HepG2 (cell line): Measurements from ENCODE around the gene DIPK1B. TPM values are rescaled to one million over a fixed set of nuclear protein-coding genes. Genes with fewer than 3 reads are reported as not detected.

Experiments
- AKNA ChIP-seq: sonication (generic); formaldehyde crosslinking; IDR thresholded peaks from 2 replicates; pipeline ENCODE4 v1.4.0; 2020; ENCODE audit warnings: missing genetic modification reagents, borderline replicate concordance
- ASH2L ChIP-seq: fragments of 300-600, 200-600 bp; sonication (generic); IDR thresholded peaks from 2 replicates; pipeline ENCODE4 v1.7.0; 2017; ENCODE audit warnings: low read depth, mild to moderate bottlenecking, moderate library complexity, mixed read lengths, low read length; ENCODE audit not compliant: insufficient read length
- ATAD3A ChIP-seq: sonication (generic); formaldehyde crosslinking; IDR thresholded peaks from 2 replicates; pipeline ENCODE4 v1.4.0; 2020; ENCODE audit warnings: missing genetic modification reagents
- ATF6 ChIP-seq: sonication (generic); formaldehyde crosslinking; conservative IDR thresholded peaks from 2 replicates; pipeline ENCODE4 v1.4.0; 2020; ENCODE audit warnings: missing genetic modification reagents
- CENPBD1 ChIP-seq: sonication (generic); formaldehyde crosslinking; IDR thresholded peaks from 2 replicates; pipeline ENCODE4 v1.8.0; 2022; ENCODE audit warnings: missing genetic modification reagents, low read depth, mild to moderate bottlenecking, borderline replicate concordance
- GABPB1 ChIP-seq: IDR thresholded peaks from 2 replicates; pipeline ENCODE4 v1.6.1; 2016; ENCODE audit warnings: mild to moderate bottlenecking, missing genetic modification reagents, moderate library complexity, missing compliant biosample characterization
- GATAD2A ChIP-seq: IDR thresholded peaks from 2 replicates; pipeline ENCODE4 v1.6.1; 2016
- MAFF ChIP-seq: IDR thresholded peaks from 2 replicates; pipeline ENCODE4 v1.6.1; 2011; ENCODE audit warnings: low read depth, low read length, improper control_type of control experiment
- MIXL1 ChIP-seq: IDR thresholded peaks from 2 replicates; pipeline ENCODE4 v1.6.1; 2016
- SATB2 ChIP-seq: sonication (generic); formaldehyde crosslinking; IDR thresholded peaks from 2 replicates; pipeline ENCODE4 v1.5.0; 2020; ENCODE audit warnings: missing genetic modification reagents
- SIX4 ChIP-seq: sonication (generic); formaldehyde crosslinking; IDR thresholded peaks from 2 replicates; pipeline ENCODE4 v1.4.0; 2020; ENCODE audit warnings: missing genetic modification reagents
- SOX5 ChIP-seq: IDR thresholded peaks from 2 replicates; pipeline ENCODE4 v1.6.1; 2016; ENCODE audit warnings: borderline replicate concordance
- THAP7 ChIP-seq: sonication (generic); formaldehyde crosslinking; IDR thresholded peaks from 2 replicates; pipeline ENCODE4 v1.8.1; 2023; ENCODE audit warnings: mild to moderate bottlenecking, missing genetic modification reagents
- ZBTB21 ChIP-seq: sonication (generic); formaldehyde crosslinking; IDR thresholded peaks from 2 replicates; pipeline ENCODE4 v1.4.0; 2020; ENCODE audit warnings: missing genetic modification reagents
- ZEB1 ChIP-seq: IDR thresholded peaks from 2 replicates; pipeline ENCODE4 v1.6.1; 2012; ENCODE audit warnings: mild to moderate bottlenecking, low read depth, inconsistent platforms; ENCODE audit not compliant: insufficient replicate concordance
- ZMAT3 ChIP-seq: sonication (generic); formaldehyde crosslinking; conservative IDR thresholded peaks from 2 replicates; pipeline ENCODE4 v1.7.0; 2021; ENCODE audit warnings: missing genetic modification reagents
- ZNF260 ChIP-seq: sonication (generic); formaldehyde crosslinking; IDR thresholded peaks from 2 replicates; pipeline ENCODE4 v1.4.0; 2020; ENCODE audit warnings: missing genetic modification reagents, low read depth, mild to moderate bottlenecking, borderline replicate concordance
- ZNF317 ChIP-seq: sonication (generic); formaldehyde crosslinking; IDR thresholded peaks from 2 replicates; pipeline ENCODE4 v1.5.0; 2020; ENCODE audit warnings: mild to moderate bottlenecking, missing genetic modification reagents
- ZNF75D ChIP-seq: sonication (generic); formaldehyde crosslinking; IDR thresholded peaks from 2 replicates; pipeline ENCODE4 v1.8.1; 2023; ENCODE audit warnings: missing genetic modification reagents, mild to moderate bottlenecking, borderline replicate concordance
- polyA plus RNA-seq, 8 experiments: library from polyadenylated mRNA; depleted of rRNA in 3 of 8; stranded (reverse) in 7 of 8; unstranded in 1 of 8; fragments of >200 nt; fragmentation: Illumina TruSeq in 4 of 8; extraction: Trizol in 4 of 8; gene quantifications; 2 replicates each; pipeline versions ENCODE4 v1.2.1 to v1.2.3, GENCODE V29; 2011 to 2016; ENCODE audit warnings: low read depth in 4 of 8, missing spikeins in 1 of 8, mixed read lengths in 1 of 8; ENCODE audit not compliant: insufficient read depth in 1 of 8
- total RNA-seq, 5 experiments: library from RNA; depleted of rRNA; stranded (reverse); fragments of >200 nt; fragmentation: Illumina TruSeq; extraction: Trizol; gene quantifications; 2 replicates each; pipeline ENCODE4 v1.2.3, GENCODE V29; 2016; ENCODE audit warnings: low read depth in 1 of 5
- TF ChIP-seq, protein P1 (sequence below): sonication (generic); formaldehyde crosslinking; IDR thresholded peaks from 2 replicates; pipeline ENCODE4 v1.4.0; 2020; ENCODE audit warnings: mild to moderate bottlenecking, missing genetic modification reagents
- TF ChIP-seq, protein P2 (sequence below): sonication (generic); formaldehyde crosslinking; IDR thresholded peaks from 2 replicates; pipeline ENCODE4 v1.5.0; 2020; ENCODE audit warnings: mild to moderate bottlenecking, missing genetic modification reagents

DIPK1B gene
- total and polyA plus RNA-seq, 2 of the 13 experiments (the other 11 are each of a cell fraction or from before 2014, with no cell fraction given): 0.18 to 3.9 TPM

DNA sequence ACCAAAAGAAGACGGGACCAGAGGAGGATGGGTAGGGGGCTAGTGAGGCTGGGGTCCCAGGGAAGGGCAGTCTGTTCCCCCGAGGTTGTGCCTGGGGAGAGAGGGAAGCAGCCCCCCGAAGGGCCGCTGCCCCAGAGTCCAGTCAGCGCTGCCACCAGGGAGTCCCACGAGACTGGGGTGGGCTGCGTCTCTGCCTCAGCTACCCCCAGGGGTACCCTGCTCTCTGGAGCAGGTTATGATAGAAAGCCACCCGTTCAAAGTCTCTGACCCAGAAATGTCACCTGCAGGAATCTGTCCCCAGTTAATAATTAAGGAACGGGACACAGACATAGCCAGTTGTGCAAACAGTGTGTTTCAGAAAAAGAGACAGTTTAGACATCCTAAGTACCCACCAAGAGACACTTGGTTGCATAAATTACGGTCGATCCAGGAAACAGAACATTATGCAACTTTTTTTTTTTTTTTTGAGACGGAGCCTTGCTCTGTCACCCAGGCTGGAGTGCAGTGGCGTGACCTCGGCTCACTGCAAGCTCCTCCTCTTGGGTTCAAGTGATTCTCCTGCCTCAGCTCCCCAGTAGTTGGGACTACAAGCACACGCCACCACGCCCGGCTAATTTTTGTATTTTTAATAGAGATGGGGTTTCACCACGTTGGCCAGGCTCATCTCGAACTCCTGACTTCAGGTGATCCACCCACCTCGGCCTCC lies 14.4 kb upstream of the DIPK1B start (continued):
- TF ChIP-seq MIXL1 (peak; percentile 71), ATF6 (CRISPR knock-in tag) (no peak), THAP7 (CRISPR knock-in tag) (no peak), AKNA (CRISPR knock-in tag) (no peak), SATB2 (no peak), ZMAT3 (CRISPR knock-in tag) (no peak; the same call in 1 of the 2 replicates), SOX5 (CRISPR knock-in tag) (peak; percentile 71; the same call in 1 of the 2 replicates), ASH2L (peak; percentile 8), ZBTB21 (CRISPR knock-in tag) (no peak), GABPB1 (no peak), GATAD2A (CRISPR knock-in tag) (peak; percentile 89), ATAD3A (CRISPR knock-in tag) (no peak), SIX4 (no peak; the same call in 1 of the 2 replicates), ZNF260 (no peak), CENPBD1 (no peak), ZEB1 (peak; percentile 64), MAFF (no peak), ZNF317 (CRISPR knock-in tag) (no peak), ZNF75D (CRISPR knock-in tag) (no peak)
- TF ChIP-seq, protein P1, sequence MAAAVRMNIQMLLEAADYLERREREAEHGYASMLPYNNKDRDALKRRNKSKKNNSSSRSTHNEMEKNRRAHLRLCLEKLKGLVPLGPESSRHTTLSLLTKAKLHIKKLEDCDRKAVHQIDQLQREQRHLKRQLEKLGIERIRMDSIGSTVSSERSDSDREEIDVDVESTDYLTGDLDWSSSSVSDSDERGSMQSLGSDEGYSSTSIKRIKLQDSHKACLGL (CRISPR knock-in tag): no peak
- TF ChIP-seq, protein P2, sequence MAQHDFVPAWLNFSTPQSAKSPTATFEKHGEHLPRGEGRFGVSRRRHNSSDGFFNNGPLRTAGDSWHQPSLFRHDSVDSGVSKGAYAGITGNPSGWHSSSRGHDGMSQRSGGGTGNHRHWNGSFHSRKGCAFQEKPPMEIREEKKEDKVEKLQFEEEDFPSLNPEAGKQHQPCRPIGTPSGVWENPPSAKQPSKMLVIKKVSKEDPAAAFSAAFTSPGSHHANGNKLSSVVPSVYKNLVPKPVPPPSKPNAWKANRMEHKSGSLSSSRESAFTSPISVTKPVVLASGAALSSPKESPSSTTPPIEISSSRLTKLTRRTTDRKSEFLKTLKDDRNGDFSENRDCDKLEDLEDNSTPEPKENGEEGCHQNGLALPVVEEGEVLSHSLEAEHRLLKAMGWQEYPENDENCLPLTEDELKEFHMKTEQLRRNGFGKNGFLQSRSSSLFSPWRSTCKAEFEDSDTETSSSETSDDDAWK (CRISPR knock-in tag): no peak
